HG03378 (cell line): ENCODE results near the gene RIPOR2.
A peak's percentile ranks its signal among the peaks of the same experiment; 100 is the strongest.
"Not testable (repeated sequence)": the region's sequence is repeated elsewhere in the genome, so short reads cannot be mapped to it uniquely, and the experiment has no call there.

Experiments used
- ATAC-seq: cut with Tn5 transposase; IDR thresholded peaks from one replicate; pipeline ENCODE4 v1.9.1; 2021; ENCODE audit warnings: mild to moderate bottlenecking, moderate library complexity; ENCODE audit not compliant: unreplicated experiment

The RIPOR2 gene

DNA sequence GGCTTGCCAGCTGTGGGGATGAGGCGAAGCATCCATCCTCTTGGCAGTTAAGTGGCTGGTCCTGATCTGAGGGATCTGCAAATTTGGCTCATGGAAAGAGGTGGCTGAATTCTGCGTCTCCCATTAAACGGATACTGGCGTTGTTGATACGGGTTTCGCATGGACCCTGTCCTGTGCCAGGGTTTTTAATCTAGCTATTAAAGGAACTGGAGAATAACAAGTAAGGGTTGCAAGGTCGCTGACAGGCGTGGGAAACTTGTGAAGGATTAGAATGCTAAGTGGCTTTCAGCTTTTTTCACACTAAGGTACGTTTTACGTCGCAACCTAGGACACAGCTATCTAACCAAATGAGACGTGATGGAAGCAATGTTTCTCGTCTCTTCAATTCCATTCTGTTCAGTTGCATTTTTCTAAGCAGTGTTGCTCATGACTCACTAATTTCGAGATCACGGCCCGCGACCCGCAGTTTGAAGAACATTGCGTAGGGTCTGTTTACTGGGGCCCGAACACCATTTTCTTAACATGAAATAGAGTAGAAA is 160.2 kb downstream of the RIPOR2 start:
- peak; percentile 21 for ATAC-seq

DNA sequence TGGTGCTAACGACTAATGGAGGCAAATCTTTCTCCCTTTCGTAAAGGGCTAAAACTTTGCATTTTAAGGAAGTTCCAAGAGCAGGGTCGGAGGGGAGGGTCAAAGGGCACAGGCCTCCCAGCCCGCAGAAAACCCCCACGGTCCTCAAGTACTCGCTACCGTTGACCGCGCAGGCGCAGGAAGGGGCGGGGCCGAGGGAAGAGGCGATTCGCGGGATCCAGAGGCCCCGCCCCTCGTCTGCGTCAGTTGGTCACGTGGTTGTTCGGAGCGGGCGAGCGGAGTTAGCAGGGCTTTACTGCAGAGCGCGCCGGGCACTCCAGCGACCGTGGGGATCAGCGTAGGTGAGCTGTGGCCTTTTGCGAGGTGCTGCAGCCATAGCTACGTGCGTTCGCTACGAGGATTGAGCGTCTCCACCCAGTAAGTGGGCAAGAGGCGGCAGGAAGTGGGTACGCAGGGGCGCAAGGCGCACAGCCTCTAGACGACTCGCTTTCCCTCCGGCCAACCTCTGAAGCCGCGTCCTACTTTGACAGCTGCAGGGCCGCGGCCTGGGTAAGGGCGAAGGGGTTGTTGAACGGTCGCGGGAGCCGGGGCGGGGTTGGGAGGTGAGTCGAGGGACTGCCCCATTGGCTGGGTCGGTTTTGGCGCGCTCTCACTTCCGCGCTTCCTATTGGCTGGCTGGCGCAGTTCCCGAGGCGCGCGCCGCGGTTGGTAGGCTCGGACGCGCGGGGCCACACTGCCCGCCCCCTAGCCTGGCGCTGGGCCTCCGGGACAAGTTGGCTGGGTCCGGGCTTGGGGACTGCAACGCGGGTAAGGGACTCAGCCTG is 160.9 kb downstream of the RIPOR2 start, which contains the start of gene GMNN:
Gene GMNN (plus strand): TSS at position 242 of the 824 bp plus-strand sequence. CDS start 2,310 bp downstream, outside the sequence.
- ATAC-seq: peak; percentile 82

DNA sequence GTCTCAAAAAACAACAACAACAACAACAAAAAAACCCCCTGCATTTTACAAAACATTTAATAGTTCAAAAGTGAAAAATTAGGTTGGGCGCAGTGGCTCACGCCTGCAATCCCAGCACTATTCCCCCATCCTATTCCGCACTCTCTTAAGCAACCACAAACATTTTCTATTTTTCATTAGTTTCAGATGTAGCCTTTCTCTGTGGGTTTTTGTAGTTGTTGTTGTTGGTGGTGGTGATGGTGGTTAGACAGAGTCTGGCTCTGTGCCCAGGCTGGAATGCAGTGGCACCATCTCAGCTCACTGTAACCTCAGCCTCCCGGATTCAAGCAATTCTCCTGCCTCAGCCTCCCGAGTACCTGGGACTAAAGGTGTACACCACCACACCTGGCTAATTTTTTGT is 167.4 kb downstream of the RIPOR2 start:
- ATAC-seq: no peak

DNA sequence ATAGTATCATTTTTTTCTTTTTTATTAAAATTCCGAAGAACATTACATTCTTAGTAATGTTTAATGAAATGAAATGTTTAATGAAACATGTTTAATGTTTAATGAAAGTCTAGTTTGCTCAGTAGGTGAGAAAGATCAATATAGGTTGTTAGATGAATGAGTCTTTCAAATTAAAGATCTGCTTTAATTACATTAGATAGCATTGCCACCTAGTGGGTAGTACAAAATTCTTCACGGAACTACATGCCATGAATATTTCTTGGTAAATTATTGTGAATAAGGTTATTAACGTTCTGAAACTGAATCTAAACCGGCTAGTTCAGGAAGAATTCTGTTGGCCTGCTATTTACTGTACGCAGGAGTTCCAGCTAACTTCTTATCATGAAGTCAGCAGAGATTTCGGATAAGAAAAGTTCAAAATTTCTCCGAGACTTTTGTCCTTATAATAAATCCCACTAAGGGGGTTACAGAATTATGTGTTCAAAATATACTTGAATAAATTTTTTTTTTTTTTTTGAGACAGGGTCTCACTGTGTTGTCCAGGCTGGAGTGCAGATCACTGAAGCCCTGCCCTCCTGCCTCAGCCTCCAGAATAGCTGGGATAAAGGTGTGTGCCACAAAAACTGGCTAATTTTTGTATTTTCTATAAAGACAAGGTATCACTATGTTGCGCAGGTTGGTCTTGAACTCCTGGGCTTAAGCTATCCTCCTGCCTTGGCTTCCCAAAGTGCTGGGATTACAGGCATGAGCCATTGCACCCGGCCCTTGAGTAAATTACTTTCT is 168.9 kb downstream of the RIPOR2 start:
- ATAC-seq: peak; percentile 64

DNA sequence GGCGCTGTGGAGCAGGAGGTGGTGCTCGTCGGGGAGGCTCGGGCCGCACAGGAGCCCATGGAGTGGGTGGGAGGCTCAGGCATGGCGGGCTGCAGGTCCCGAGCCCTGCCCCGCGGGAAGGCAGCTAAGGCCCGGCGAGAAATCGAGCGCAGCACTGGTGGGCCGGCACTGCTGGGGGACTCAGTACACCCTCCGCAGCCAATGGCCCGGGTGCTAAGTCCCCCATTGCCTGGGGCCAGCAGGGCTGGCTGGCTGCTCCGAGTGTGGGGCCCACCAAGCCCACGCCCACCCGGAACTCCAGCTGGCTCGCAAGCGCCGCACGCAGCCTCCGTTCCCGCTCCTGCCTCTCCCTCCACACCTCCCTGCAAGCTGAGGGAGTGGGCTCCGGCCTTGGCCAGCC is 169.8 kb downstream of the RIPOR2 start:
- ATAC-seq: not testable (repeated sequence)

DNA sequence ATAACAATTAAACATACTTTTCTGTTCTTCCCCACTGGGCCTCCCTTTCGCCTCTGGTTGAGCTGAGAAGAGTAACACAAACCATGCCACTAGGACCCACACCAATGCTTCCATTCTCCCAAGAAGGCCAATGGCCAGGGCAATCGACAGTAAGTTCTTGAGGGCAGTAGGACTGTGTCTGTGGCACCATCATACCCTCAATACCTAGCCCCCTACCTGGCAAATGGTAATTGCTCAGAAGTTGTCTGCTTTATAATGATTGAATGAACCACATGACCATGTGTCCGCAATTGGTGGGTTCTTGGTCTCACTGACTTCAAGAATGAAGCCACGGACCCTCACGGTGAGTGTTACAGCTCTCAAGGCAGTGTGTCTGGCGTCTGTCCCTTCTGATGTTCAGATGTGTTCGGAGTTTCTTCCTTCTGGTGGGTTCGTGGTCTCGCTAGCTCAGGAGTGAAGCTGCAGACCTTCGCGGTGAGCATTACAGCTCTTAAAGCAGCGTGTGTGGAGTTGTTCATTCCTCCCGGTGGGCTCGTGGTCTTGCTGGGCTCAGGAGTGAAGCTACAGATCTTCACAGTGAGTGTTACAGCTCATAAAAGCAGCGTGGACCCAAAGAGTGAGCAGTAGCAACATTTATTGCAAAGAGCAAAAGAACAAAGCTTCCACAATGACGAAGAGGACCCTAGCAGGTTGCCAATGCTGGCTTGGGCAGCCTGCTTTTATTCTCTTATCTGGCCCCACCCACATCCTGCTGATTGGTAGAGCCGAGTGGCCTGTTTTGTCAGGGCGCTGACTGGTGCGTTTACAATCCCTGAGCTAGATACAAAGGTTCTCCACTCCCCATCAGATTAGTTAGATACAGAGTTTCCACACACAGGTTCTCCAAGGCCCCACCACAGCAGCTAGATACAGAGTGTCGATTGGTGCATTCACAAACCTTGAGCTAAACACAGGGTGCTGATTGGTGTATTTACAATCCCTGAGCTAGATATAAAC is 170.6 kb downstream of the RIPOR2 start:
- not testable (repeated sequence) for ATAC-seq

DNA sequence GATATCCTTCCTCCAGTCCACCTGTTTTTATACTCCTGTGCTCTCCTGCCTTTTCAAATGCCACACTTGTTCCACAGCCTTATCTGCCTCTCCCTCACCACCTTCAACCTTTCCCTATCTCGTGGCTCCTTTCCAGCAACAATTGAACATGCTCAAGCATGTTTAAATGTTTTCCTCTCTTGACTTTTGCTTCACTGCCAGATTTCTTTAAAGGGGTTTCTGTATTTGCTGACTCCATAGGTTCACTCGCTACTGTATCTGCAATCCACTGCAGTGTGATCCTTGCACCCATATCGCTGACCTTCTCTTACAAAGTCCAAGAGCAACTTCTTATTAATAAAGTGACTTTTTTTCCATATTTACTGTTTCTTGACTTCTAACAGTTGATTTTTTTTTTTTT is 172.2 kb downstream of the RIPOR2 start:
- no peak for ATAC-seq

DNA sequence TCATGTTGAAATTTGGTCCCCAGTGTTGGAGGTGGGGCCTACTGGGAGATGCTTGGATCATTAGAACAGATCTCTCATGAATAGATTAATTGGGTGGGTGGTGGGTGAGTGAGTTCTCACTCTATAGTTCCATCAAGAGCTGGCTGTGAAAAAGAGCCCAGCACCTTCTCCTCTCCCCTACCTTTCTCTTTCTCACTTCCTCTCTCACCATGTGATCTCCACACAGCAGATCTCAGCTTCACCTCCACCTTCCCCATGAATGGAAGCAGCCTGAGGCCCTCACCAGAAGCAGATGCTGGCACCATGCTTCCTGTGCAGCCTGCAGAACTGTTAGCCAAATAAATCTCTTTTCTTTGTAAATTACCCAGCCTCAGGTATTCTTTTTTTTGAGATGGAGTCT is 173.9 kb downstream of the RIPOR2 start:
- ATAC-seq: no peak

DNA sequence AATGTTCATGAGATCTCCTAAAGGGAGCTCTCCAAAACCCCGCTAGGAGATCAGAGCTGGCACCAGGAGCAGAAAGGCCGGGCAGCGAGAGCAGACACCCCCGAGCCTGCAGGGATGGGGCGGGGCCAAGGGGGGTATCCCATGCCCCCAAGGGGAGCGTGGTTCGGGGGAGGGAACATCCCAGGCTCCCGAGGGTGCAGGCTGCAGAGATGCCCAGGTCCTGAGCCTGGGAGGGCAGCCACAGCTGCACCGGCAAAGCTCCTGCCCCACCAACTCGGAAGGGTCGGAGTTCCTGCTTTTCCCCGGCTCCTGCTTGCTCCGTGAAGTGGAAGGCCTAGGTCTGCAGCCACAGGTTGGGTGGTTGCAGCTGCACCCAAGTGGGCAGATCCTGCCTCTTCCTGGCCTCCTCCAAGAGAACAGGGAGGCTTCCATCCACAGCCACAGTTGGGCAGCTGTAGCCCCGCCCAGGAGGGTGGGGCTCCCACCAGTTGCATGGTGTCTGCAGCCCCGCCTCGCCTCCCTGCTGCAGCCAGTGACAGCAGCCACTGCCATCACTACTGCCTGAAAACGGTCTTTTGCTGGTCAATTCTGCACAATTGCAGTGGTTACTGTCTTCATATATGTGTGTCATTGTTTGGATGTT is 174.4 kb downstream of the RIPOR2 start:
- no peak for ATAC-seq

DNA sequence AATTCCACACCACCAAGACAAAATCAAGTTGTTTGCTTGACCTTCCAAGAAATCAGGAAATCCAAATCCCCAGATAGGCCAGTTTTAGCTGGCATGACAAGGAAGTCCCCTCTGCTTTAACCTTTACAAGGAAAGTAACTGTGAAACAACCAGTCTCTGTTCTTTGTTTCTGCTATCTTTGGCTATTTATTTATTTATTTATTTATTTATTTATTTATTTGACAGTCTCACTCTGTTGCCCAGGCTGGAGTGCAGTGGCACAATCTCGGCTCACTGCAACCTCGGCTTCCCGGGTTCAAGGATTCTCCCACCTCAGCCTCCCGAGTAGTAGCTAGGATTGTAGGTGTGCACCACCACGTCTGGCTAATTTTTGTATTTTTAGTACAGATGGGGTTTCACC is 175.6 kb downstream of the RIPOR2 start:
- no peak for ATAC-seq

DNA sequence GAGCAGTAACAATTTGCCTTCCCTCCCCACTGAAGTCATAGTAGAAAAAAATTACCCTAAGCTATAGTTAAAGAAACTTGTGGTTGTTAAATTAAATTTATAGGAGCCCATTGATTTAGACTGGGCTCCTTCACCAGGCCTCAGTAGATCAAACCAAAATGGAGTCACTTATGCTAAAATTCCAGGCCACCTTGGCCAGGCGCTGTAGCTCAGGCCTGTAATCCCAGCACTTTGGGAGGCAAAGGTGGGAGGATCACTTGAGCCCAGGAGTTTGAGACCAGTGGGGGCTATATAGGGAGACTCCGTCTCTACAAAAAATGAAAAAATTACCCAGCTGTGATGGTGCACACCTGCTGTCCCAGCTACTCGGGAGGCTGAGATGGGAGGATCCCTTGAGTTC is 176.0 kb downstream of the RIPOR2 start:
- no peak for ATAC-seq

DNA sequence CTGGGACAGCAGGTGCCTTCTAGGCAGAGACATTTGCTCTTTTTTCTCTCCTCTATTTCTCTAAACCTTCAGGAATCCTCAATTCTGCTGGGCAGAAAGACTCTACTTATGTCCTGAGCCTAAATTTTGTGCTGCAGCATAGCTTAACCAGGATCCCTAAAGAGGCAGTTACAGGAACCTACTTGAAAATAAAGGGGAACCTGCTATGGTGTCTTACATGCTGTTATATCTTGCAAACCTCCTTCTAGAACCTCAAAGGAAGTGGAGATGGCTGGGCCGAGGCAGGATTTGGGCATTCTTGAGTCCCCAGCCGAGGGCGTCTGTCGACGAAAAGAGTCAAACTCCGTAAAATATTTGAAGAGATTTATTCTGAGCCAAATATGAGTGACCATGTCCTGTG is 178.1 kb downstream of the RIPOR2 start:
- no peak for ATAC-seq

DNA sequence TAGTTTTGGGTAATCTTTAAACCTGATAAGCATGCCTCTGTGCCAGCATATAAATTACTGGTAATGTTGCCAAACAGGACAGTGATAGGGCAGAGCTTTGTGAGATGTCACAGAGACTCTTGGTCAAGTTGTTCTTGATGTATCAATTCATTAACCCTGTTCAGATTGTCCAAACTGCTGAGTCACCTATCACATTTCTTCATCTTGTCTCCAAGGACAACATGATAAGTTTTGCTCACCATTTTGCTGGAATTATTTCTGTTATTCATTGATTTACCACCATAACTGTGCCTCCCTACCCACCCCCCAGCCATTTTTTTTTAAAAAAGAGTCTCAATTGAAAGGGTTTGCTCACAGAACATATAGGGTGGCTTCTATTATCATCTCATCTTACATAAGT is 180.5 kb downstream of the RIPOR2 start:
- no peak for ATAC-seq

DNA sequence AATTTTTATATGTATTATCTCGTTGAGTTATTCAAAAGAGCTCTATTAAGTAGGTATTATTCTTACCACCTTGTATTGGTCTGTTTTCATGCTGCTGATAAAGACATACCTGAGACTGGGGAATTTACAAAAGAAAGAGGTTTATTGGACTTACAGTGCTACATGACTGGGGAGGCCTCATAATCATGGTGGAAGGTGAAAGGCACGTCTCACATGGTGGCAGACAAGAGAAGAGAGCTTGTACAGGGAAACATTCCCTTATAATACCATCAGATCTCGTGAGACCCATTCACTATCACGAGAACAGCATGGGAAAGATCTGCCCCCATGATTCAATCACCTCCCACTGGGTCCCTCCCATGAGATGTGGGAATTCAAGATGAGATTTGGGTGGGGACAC is 181.4 kb downstream of the RIPOR2 start:
- not testable (repeated sequence) for ATAC-seq
